ENCODE results near the gene COPS7B.

Gene COPS7B

DNA sequence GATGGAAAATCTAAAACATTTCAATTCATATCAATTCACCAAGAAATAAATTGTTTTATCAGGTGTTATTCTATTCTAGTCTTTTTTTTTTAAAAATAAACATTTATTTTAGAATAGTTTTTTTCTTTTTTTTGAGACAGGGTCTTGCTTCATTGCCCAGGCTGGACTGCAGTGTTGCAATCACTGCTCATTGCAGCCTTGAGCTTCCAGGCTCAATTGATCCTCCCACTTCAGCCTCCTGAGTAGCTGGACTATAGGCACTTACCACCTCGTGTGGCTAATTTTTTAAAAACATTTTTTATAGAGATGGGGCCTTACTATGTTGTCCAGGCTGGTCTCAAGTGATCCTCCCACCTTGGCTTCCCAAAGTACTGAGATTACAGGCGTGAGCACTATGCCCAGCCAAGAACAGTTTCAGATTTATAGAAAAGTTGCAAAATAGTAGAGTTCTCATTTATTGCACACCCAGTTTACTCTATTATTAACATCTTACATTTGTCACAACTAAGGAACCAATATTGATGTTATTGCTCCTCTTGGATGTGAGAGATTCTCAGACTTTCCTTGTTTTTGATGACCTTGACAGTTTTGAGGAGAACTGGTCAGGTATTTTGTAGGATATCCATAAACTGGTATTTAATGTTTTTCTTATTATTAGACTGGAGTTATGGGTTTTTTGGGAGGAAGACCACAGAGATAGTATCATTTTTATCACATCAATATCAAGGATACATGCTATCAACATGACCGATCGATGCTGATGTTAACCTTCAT, 35.0 kb upstream of the COPS7B start:
- Histone ChIP-seq H3K27ac (no peak overlapping the region), H3K36me3 (no peaks in the 10 kb centered on the region), H3K4me3 (ENCODE audit: low read depth in 1 of 2, low read length in 1 of 2) (no peak overlapping the region), H3K27me3 (no peaks in the 10 kb centered on the region), H3K9me3 (no peaks in the 10 kb centered on the region), H3K4me1 (ENCODE audit: control insufficient read depth in 1 of 2, insufficient read depth in 1 of 2, low read depth in 1 of 2, low read length in 1 of 2) (no peaks in the 10 kb centered on the region)
- TF ChIP-seq, protein P1, sequence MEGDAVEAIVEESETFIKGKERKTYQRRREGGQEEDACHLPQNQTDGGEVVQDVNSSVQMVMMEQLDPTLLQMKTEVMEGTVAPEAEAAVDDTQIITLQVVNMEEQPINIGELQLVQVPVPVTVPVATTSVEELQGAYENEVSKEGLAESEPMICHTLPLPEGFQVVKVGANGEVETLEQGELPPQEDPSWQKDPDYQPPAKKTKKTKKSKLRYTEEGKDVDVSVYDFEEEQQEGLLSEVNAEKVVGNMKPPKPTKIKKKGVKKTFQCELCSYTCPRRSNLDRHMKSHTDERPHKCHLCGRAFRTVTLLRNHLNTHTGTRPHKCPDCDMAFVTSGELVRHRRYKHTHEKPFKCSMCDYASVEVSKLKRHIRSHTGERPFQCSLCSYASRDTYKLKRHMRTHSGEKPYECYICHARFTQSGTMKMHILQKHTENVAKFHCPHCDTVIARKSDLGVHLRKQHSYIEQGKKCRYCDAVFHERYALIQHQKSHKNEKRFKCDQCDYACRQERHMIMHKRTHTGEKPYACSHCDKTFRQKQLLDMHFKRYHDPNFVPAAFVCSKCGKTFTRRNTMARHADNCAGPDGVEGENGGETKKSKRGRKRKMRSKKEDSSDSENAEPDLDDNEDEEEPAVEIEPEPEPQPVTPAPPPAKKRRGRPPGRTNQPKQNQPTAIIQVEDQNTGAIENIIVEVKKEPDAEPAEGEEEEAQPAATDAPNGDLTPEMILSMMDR (IDR thresholded peaks at IDR 0.05), result no peak

DNA sequence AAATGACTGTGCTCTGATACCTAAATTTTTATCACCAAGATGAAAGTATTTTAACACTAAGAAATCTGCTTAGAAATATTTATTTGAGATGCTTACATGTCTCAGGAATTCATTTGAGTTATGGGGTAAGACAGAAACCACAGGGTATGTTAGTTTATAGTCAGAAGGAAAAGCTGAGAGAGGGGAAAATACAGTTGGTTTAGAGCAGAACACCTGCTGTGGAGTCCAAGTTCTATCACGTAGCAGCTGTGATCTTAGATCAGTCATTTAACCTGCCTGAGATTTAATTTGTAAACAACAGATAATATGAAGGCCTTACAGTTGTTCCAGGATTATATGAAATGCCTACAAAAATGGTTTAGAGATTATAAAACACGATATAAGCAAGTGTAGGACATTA, 34.2 kb upstream of the COPS7B start:
- H3K27me3 ChIP-seq, result no peaks in the 10 kb centered on the region
- H3K4me3 ChIP-seq (ENCODE audit: low read depth in 1 of 2, low read length in 1 of 2), result no peak overlapping the region
- H3K27ac ChIP-seq, result no peak overlapping the region
- no peaks in the 10 kb centered on the region for H3K4me1 ChIP-seq (ENCODE audit: control insufficient read depth in 1 of 2, insufficient read depth in 1 of 2, low read depth in 1 of 2, low read length in 1 of 2)
- TF ChIP-seq, protein P1 (IDR thresholded peaks at IDR 0.05), result no peak
- no peaks in the 10 kb centered on the region for H3K36me3 ChIP-seq
- H3K9me3 ChIP-seq, result no peaks in the 10 kb centered on the region

GRCh38 chr2:231761735-231762134, 24.5 kb upstream of the COPS7B start:
- no peaks in the 10 kb centered on the region for H3K9me3 ChIP-seq
- H3K4me3 ChIP-seq (ENCODE audit: low read depth in 1 of 2, low read length in 1 of 2), result no peak overlapping the region
- TF ChIP-seq, protein P1 (IDR thresholded peaks at IDR 0.05), result no peak
- no peaks in the 10 kb centered on the region for H3K36me3 ChIP-seq
- H3K27me3 ChIP-seq, result no peaks in the 10 kb centered on the region
- no peaks in the 10 kb centered on the region for H3K4me1 ChIP-seq (ENCODE audit: control insufficient read depth in 1 of 2, insufficient read depth in 1 of 2, low read depth in 1 of 2, low read length in 1 of 2)
- H3K27ac ChIP-seq, result no peak overlapping the region

GRCh38 chr2:231764124-231764523, 22.1 kb upstream of the COPS7B start:
- Histone ChIP-seq H3K9me3 (no peaks in the 10 kb centered on the region), H3K36me3 (no peaks in the 10 kb centered on the region), H3K4me3 (ENCODE audit: low read depth in 1 of 2, low read length in 1 of 2) (no peak overlapping the region), H3K27me3 (no peaks in the 10 kb centered on the region), H3K27ac (no peak overlapping the region), H3K4me1 (ENCODE audit: control insufficient read depth in 1 of 2, insufficient read depth in 1 of 2, low read depth in 1 of 2, low read length in 1 of 2) (no peaks in the 10 kb centered on the region)
- TF ChIP-seq, protein P1 (IDR thresholded peaks at IDR 0.05), result no peak

GRCh38 chr2:231764760-231765159, 21.5 kb upstream of the COPS7B start:
- H3K27ac ChIP-seq, result no peak overlapping the region
- TF ChIP-seq, protein P1 (IDR thresholded peaks at IDR 0.05), result no peak
- no peaks in the 10 kb centered on the region for H3K9me3 ChIP-seq
- no peak overlapping the region for H3K4me3 ChIP-seq (ENCODE audit: low read depth in 1 of 2, low read length in 1 of 2)
- no peaks in the 10 kb centered on the region for H3K27me3 ChIP-seq
- no peaks in the 10 kb centered on the region for H3K4me1 ChIP-seq (ENCODE audit: control insufficient read depth in 1 of 2, insufficient read depth in 1 of 2, low read depth in 1 of 2, low read length in 1 of 2)
- no peaks in the 10 kb centered on the region for H3K36me3 ChIP-seq
